Liver (tissue), 3 donors: ENCODE results near the gene OSBPL1A.

Source experiments
- HNF4A ChIP-seq, 2 donors: conservative IDR thresholded peaks; 2 replicates each; pipeline ENCODE4 v1.6.1; 2016; ENCODE audit warnings: antibody characterized with exemption in 2 of 2, mild to moderate bottlenecking in 2 of 2
- TF ChIP-seq, protein P1 (sequence below): fragments of 150-350 bp; IDR thresholded peaks from 2 replicates; pipeline ENCODE4 v1.5.1; 2017; ENCODE audit warnings: improper control_type of control experiment, low read depth, low read length; ENCODE audit not compliant: missing input control
- donor health status: healthy.
- donor health status: healthy.

DNA sequence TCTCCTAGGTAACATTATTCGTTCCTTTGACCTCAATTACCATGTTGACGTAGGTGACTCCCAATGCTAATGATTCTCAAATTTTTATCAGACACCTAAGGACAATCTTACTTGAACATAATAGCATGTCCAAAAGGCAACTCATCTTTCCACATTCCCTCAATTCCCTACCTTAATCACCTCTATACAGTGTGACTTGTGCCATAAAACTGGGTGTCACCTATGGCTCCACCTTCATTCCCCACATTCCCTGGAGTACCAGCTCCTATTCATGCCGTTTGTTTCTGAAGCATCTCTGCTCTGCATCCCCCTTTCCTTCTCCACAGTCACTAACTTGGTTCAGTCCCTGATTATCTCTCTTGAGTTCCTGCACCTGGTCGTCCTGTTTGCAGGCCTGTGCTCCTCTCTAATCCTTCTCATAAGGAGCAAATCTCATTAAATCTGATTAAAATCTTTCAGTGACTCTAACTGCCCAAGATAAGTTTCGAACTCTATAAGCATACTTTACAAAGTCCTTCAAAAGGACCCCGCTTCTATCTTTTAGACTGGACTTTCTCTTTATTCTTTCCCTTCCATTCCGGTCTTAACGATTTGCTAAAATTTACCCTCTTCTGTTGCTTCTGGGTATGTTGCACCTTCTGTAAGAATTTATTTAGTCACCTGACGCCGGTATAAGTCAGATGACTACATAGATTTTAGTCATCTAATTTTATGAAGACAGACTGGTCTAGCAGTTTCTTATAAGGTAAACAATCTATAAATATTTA, 128.7 kb downstream of the OSBPL1A start:
- TF ChIP-seq, protein P1, sequence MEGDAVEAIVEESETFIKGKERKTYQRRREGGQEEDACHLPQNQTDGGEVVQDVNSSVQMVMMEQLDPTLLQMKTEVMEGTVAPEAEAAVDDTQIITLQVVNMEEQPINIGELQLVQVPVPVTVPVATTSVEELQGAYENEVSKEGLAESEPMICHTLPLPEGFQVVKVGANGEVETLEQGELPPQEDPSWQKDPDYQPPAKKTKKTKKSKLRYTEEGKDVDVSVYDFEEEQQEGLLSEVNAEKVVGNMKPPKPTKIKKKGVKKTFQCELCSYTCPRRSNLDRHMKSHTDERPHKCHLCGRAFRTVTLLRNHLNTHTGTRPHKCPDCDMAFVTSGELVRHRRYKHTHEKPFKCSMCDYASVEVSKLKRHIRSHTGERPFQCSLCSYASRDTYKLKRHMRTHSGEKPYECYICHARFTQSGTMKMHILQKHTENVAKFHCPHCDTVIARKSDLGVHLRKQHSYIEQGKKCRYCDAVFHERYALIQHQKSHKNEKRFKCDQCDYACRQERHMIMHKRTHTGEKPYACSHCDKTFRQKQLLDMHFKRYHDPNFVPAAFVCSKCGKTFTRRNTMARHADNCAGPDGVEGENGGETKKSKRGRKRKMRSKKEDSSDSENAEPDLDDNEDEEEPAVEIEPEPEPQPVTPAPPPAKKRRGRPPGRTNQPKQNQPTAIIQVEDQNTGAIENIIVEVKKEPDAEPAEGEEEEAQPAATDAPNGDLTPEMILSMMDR = no peak
- TF ChIP-seq HNF4A (conservative IDR thresholded peaks at IDR 0.05) = no peak
